B cell (primary cell): ENCODE results near the gene ADAMTS12. TPM values are rescaled to one million over a fixed set of nuclear protein-coding genes. Genes with fewer than 3 reads are reported as not detected.

Experiments
- ATAC-seq: fragments of 200-7000 bp; cut with Tn5 transposase; one replicate; pipeline ENCODE4 v1.10.0; 2021; ENCODE audit warnings: low read depth, mild to moderate bottlenecking, moderate number of reproducible peaks, moderate library complexity
- CTCF ChIA-PET: fragments of 350-600 bp; sonication (Branson Sonifier 250); formaldehyde crosslinking; loops from one replicate; lab custom pipeline; 2021; ENCODE audit warnings: antibody characterized with exemption, inconsistent platforms; lab: Charles Lee
- POLR2A ChIA-PET: fragments of 350-600 bp; sonication (Branson Sonifier 250); formaldehyde crosslinking; loops from one replicate; lab custom pipeline; 2021; ENCODE audit warnings: antibody characterized with exemption; lab: Charles Lee
- DNase-seq: peaks from one replicate; pipeline ENCODE4 v3.0.0; 2013
- H2AFZ ChIP-seq: 2 replicates; pipeline ENCODE4 v1.6.1; 2012; ENCODE audit warnings: mild to moderate bottlenecking, low read depth, low read length; ENCODE audit not compliant: insufficient read depth, poor library complexity, severe bottlenecking
- H3K27ac ChIP-seq, 2 donors: 1 replicate in 1 of 2; 2 replicates in 1 of 2; pipeline ENCODE4 v1.5.1; 2012 to 2013; ENCODE audit warnings: low read length in 2 of 2, mild to moderate bottlenecking in 2 of 2, moderate library complexity in 1 of 2
- H3K27me3 ChIP-seq, 4 experiments: fragments of 200-600 bp in 1 of 4; sonication (generic) in 1 of 4; replicated peaks in 1 of 4; 1 replicate in 2 of 4; 2 replicates in 2 of 4; pipeline versions ENCODE4 v1.6.1 to v1.7.0; 2013 to 2016; ENCODE audit warnings: low read length in 3 of 4, mild to moderate bottlenecking in 2 of 4, mixed read lengths in 1 of 4, moderate library complexity in 1 of 4; ENCODE audit not compliant: insufficient read depth in 4 of 4, control insufficient read depth in 3 of 4; ENCODE audit errors: control extremely low read depth in 1 of 4
- H3K36me3 ChIP-seq, 2 experiments: replicated peaks in 1 of 2; 1 replicate in 1 of 2; 2 replicates in 1 of 2; pipeline versions ENCODE4 v1.6.1 to v1.7.1; 2013; ENCODE audit warnings: low read length in 1 of 2; ENCODE audit not compliant: insufficient read depth in 2 of 2, control insufficient read depth in 1 of 2; ENCODE audit errors: control extremely low read depth in 1 of 2, extremely low read depth in 1 of 2
- H3K4me1 ChIP-seq, 2 donors: fragments of 200-600 bp in 1 of 2; sonication (generic) in 1 of 2; 1 replicate in 1 of 2; 2 replicates in 1 of 2; pipeline versions ENCODE4 v1.5.1 to v1.6.1; 2013 to 2017; ENCODE audit warnings: low read length in 2 of 2; ENCODE audit not compliant: control insufficient read depth in 2 of 2, insufficient read depth in 2 of 2
- H3K4me2 ChIP-seq: replicated peaks from 2 replicates; pipeline ENCODE3; 2012; ENCODE audit warnings: mild to moderate bottlenecking, low read depth, low read length; ENCODE audit not compliant: poor library complexity, severe bottlenecking
- H3K4me3 ChIP-seq, 5 experiments: fragments of 200-600 bp in 1 of 5; sonication (generic) in 1 of 5; 1 replicate in 3 of 5; 2 replicates in 2 of 5; pipeline versions ENCODE4 v1.5.1 to v1.7.0; 2011 to 2016; ENCODE audit warnings: low read length in 4 of 5, mild to moderate bottlenecking in 4 of 5, low read depth in 2 of 5, control low read depth in 1 of 5, moderate library complexity in 1 of 5; ENCODE audit not compliant: insufficient read depth in 1 of 5; ENCODE audit errors: control extremely low read depth in 1 of 5, extremely low read depth in 1 of 5
- H3K79me2 ChIP-seq: fragments of 200-600 bp; sonication (generic); one replicate; pipeline ENCODE4 v1.6.0; 2016; ENCODE audit warnings: low read length; ENCODE audit not compliant: control insufficient read depth, insufficient read depth
- H3K9ac ChIP-seq: fragments of 200-600 bp; sonication (generic); 2 replicates; pipeline ENCODE4 v1.6.1; 2017; ENCODE audit warnings: mild to moderate bottlenecking, low read length, moderate library complexity
- H3K9me3 ChIP-seq, 3 donors: one replicate each; pipeline versions ENCODE4 v1.6.1 to v1.7.1; 2013; ENCODE audit warnings: low read length in 2 of 3; ENCODE audit not compliant: control insufficient read depth in 2 of 3, insufficient read depth in 1 of 3; ENCODE audit errors: control extremely low read depth in 1 of 3
- H4K20me1 ChIP-seq: 2 replicates; pipeline ENCODE4 v1.6.0; 2012; ENCODE audit warnings: mild to moderate bottlenecking, low read length; ENCODE audit not compliant: insufficient read depth, control insufficient read depth, poor library complexity, severe bottlenecking
- H3K27ac Mint-ChIP-seq: one replicate; pipeline ENCODE4 v1.8.0; 2021; ENCODE audit warnings: mixed read lengths
- H3K27me3 Mint-ChIP-seq: one replicate; pipeline ENCODE4 v1.8.0; 2021; ENCODE audit warnings: mixed read lengths
- H3K4me1 Mint-ChIP-seq: one replicate; pipeline ENCODE4 v1.8.0; 2021; ENCODE audit warnings: mixed read lengths
- H3K4me3 Mint-ChIP-seq: one replicate; pipeline ENCODE4 v1.8.0; 2021; ENCODE audit warnings: mixed read lengths
- H3K9me3 Mint-ChIP-seq: one replicate; pipeline ENCODE4 v1.8.0; 2022; ENCODE audit warnings: mixed read lengths; ENCODE audit not compliant: insufficient read depth
- EZH2 ChIP-seq: IDR thresholded peaks from 2 replicates; pipeline ENCODE4 v1.6.1; 2012; ENCODE audit warnings: borderline replicate concordance, low read depth, mild to moderate bottlenecking, moderate library complexity, low read length; ENCODE audit not compliant: insufficient read depth, poor library complexity, severe bottlenecking
- WGBS: methylation state at CpG from one replicate; pipeline ENCODE4 v1.1.5; 2013; ENCODE audit warnings: missing lambda C conversion rate; ENCODE audit not compliant: insufficient coverage; 5-methylcytosine and 5-hydroxymethylcytosine counted together
- intact Hi-C: fragments of 100-400 bp; cut with micrococcal nuclease; formaldehyde crosslinking; loops from one replicate; pipeline ENCODE4 v1.10.0; 2022
- polyA plus RNA-seq: library from polyadenylated mRNA; depleted of rRNA; stranded (reverse); fragments of >200 nt; gene quantifications from 2 replicates; pipeline ENCODE4 v1.2.3, GENCODE V29; 2012
- total RNA-seq, 2 donors: library from RNA; stranded (reverse); fragments of 120-200 nt in 1 of 2; gene quantifications; 1 replicate in 1 of 2; 2 replicates in 1 of 2; pipeline versions ENCODE4 v1.2.3 to v1.2.4, GENCODE V29; 2013 to 2022
- TF ChIP-seq, protein P1 (sequence below): fragments of 200-600 bp; IDR thresholded peaks from one replicate; pipeline ENCODE4 v1.8.0; 2022; ENCODE audit warnings: antibody characterized with exemption, mild to moderate bottlenecking

ADAMTS12 gene
- total and polyA plus RNA-seq, 2 donors (not counting 1 experiment from before 2014, with no cell fraction given), result not detected

DNA sequence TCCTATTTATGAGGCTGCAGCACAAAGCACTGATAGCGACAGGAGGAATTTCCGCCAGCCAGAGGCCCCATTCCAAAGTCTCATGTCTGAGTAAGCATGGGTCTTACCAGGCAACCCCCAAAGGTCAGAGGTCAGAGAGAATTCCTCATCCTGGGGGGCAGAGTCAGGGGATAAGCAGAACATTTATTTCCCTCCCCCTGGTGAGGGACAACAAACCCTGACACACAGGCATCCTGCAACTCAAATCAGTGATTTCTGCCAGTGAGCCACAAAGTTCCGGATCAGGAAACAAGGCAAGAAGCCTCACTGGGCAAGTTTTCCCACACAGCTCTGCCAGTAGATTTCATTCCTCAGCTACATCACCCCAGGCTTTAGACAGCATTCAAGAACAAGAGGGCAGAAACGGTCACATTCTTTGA is 37.0 kb downstream of the ADAMTS12 start:
- Histone ChIP-seq H3K27ac (no peak overlapping the region), H3K4me1 (peaks cover 0 to 15% of the 10 kb centered on the region in 2 donors), H4K20me1 (no peaks in the 10 kb centered on the region), H3K9ac (no peak overlapping the region), H3K9me3 (peaks cover 0 to 5% (median 0%) of the 10 kb centered on the region in 3 donors), H3K4me3 (no peak overlapping the region), H2AFZ (no peak overlapping the region), H3K79me2 (no peaks in the 10 kb centered on the region), H3K27me3 (peaks cover 0 to 4% (median 0%) of the 10 kb centered on the region in 4 experiments), H3K4me2 (no peak overlapping the region), H3K36me3 (no peaks in the 10 kb centered on the region)
- Mint-ChIP-seq H3K27me3 (peaks cover 31% of the 10 kb centered on the region), H3K27ac (no peak overlapping the region), H3K4me3 (no peak overlapping the region), H3K9me3 (no peaks in the 10 kb centered on the region), H3K4me1 (peaks cover 9% of the 10 kb centered on the region)
- 89% methylated on average over 4 of the region's 4 CpGs for WGBS
- CTCF ChIA-PET, result no interaction called here
- DNase-seq (no peak), ATAC-seq (no peak)
- intact Hi-C loops, result no loop called here
- POLR2A ChIA-PET, result no interaction called here
- no peak for TF ChIP-seq EZH2
- TF ChIP-seq, protein P1, sequence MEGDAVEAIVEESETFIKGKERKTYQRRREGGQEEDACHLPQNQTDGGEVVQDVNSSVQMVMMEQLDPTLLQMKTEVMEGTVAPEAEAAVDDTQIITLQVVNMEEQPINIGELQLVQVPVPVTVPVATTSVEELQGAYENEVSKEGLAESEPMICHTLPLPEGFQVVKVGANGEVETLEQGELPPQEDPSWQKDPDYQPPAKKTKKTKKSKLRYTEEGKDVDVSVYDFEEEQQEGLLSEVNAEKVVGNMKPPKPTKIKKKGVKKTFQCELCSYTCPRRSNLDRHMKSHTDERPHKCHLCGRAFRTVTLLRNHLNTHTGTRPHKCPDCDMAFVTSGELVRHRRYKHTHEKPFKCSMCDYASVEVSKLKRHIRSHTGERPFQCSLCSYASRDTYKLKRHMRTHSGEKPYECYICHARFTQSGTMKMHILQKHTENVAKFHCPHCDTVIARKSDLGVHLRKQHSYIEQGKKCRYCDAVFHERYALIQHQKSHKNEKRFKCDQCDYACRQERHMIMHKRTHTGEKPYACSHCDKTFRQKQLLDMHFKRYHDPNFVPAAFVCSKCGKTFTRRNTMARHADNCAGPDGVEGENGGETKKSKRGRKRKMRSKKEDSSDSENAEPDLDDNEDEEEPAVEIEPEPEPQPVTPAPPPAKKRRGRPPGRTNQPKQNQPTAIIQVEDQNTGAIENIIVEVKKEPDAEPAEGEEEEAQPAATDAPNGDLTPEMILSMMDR, result no peak

DNA sequence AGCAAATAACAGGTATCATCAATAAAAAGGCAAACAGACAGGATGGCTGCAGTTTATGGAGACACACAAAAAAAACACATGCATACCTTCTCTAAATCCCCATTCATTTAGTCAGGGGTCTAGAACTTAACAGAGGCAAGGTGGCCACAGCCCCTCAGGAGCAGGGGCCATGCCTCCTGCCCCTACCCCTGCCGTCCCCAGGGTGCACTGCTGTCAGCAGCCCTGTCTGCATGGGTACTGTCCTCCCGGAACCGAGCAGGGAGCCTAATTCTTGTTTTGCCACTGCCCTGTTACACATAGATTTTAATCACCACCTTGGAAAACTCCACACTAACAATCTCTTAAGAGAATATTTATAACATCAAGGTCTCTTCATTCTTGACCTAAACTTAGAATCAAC is 39.0 kb downstream of the ADAMTS12 start:
- Mint-ChIP-seq H3K9me3 (no peaks in the 10 kb centered on the region), H3K4me1 (peaks cover 12% of the 10 kb centered on the region), H3K27me3 (peaks cover 31% of the 10 kb centered on the region), H3K4me3 (no peak overlapping the region), H3K27ac (no peak overlapping the region)
- H3K27me3 ChIP-seq, result no peaks in the 10 kb centered on the region
- no peak for TF ChIP-seq EZH2
- TF ChIP-seq, protein P1, result no peak
- no peak overlapping the region for H3K4me2 ChIP-seq
- H3K36me3 ChIP-seq, result no peaks in the 10 kb centered on the region
- POLR2A ChIA-PET, result no interaction called here
- intact Hi-C loops, result no loop called here
- ATAC-seq (no peak), DNase-seq (no peak)
- no peak overlapping the region for H3K9ac ChIP-seq
- no peaks in the 10 kb centered on the region for H3K79me2 ChIP-seq
- no peak overlapping the region for H3K4me3 ChIP-seq
- no peak overlapping the region for H2AFZ ChIP-seq
- H3K9me3 ChIP-seq, result no peaks in the 10 kb centered on the region
- CTCF ChIA-PET, result no interaction called here
- peaks cover 0 to 9% of the 10 kb centered on the region in 2 donors for H3K4me1 ChIP-seq
- no peaks in the 10 kb centered on the region for H4K20me1 ChIP-seq
- 94% methylated on average over 2 of the region's 3 CpGs for WGBS
- no peak overlapping the region for H3K27ac ChIP-seq
